ENCODE results near the gene C9orf40. TPM values are rescaled to one million over a fixed set of nuclear protein-coding genes. Genes with fewer than 3 reads are reported as not detected.
A peak's percentile ranks its signal among the peaks of the same experiment; 100 is the strongest.

The C9orf40 gene
- total RNA-seq, 3 donors from 2014 or later (not counting 1 experiment from before 2014, with no cell fraction given), result 1.8 to 3.9 (median 3.6) TPM

- Mint-ChIP-seq H3K9me3 (peaks cover 0 to 3% of the 10 kb centered on the region in 2 donors), H3K27me3 (ENCODE audit: low read depth in 2 of 2) (no peaks in the 10 kb centered on the region), H3K4me1 (peaks cover 44 to 60% of the 10 kb centered on the region in 2 donors), H3K36me3 (no peaks in the 10 kb centered on the region), H3K27ac (peak overlapping the region; percentile 72 to 84), H3K4me3 (peak overlapping the region; percentile 78)
- ATAC-seq (no peak), DNase-seq (no peak)
- Histone ChIP-seq H3K27me3 (ENCODE audit: control insufficient read depth, insufficient read depth, low read length) (no peaks in the 10 kb centered on the region), H3K36me3 (ENCODE audit: control insufficient read depth, insufficient read depth, low read length) (no peaks in the 10 kb centered on the region), H3K4me1 (ENCODE audit: control insufficient read depth, insufficient read depth, low read length) (peaks cover 7% of the 10 kb centered on the region), H3K4me3 (ENCODE audit: low read length) (no peak overlapping the region), H3K9me3 (ENCODE audit: control insufficient read depth, insufficient read depth, low read length) (no peaks in the 10 kb centered on the region), H3K27ac (ENCODE audit: low read length) (no peak overlapping the region)
- TF ChIP-seq CTCF (IDR thresholded peaks at IDR 0.05), result no peak
- intact Hi-C loops (cut with micrococcal nuclease), result loop anchor here (2.0 to 5.0 kb wide), 3 partner anchors 191 to 1809 kb away; partner anchors contain the start of gene ANXA1
- 89% methylated on average over 1 of the region's 1 CpG for WGBS (ENCODE audit: insufficient coverage)
These were observed 8.8 kb upstream of the C9orf40 start for GRCh38 chr9:74961496-74961895.

- ATAC-seq, result peak; percentile 59 to 70 (median 60)
- DNase-seq, result no peak
- H3K4me1 ChIP-seq (ENCODE audit: control insufficient read depth, insufficient read depth, low read length), result peaks cover 7% of the 10 kb centered on the region
- 73% methylated on average over 1 of the region's 2 CpGs for WGBS (ENCODE audit: insufficient coverage)
- H3K9me3 Mint-ChIP-seq, result peaks cover 0 to 3% of the 10 kb centered on the region in 2 donors
- peaks cover 44 to 60% of the 10 kb centered on the region in 2 donors for H3K4me1 Mint-ChIP-seq
- no peaks in the 10 kb centered on the region for H3K27me3 ChIP-seq (ENCODE audit: control insufficient read depth, insufficient read depth, low read length)
- H3K4me3 ChIP-seq (ENCODE audit: low read length), result no peak overlapping the region
- H3K9me3 ChIP-seq (ENCODE audit: control insufficient read depth, insufficient read depth, low read length), result no peaks in the 10 kb centered on the region
- TF ChIP-seq CTCF (IDR thresholded peaks at IDR 0.05), result no peak
- peak overlapping the region; percentile 59 for H3K4me3 Mint-ChIP-seq
- H3K27me3 Mint-ChIP-seq (ENCODE audit: low read depth in 2 of 2), result no peaks in the 10 kb centered on the region
- no peaks in the 10 kb centered on the region for H3K36me3 Mint-ChIP-seq
- H3K36me3 ChIP-seq (ENCODE audit: control insufficient read depth, insufficient read depth, low read length), result no peaks in the 10 kb centered on the region
- H3K27ac ChIP-seq (ENCODE audit: low read length), result no peak overlapping the region
- peak overlapping the region; percentile 72 to 84 for H3K27ac Mint-ChIP-seq
- intact Hi-C loops (cut with micrococcal nuclease), result loop anchor here (2.0 to 5.0 kb wide), 3 partner anchors 192 to 1808 kb away; partner anchors contain the start of gene ANXA1
These were observed 7.8 kb upstream of the C9orf40 start for GRCh38 chr9:74960561-74960960.

GRCh38 chr9:74958587-74958986 lies 5.9 kb upstream of the C9orf40 start:
- peaks cover 40 to 49% of the 10 kb centered on the region in 2 donors for H3K4me1 Mint-ChIP-seq
- intact Hi-C loops (cut with micrococcal nuclease), result no loop called here

More at GRCh38 chr9:74958587-74958986, 5.9 kb upstream of the C9orf40 start:
- TF ChIP-seq CTCF (IDR thresholded peaks at IDR 0.05), result no peak
- DNase-seq, result no peak
- H3K27me3 Mint-ChIP-seq (ENCODE audit: low read depth in 2 of 2), result no peaks in the 10 kb centered on the region
- H3K27ac ChIP-seq (ENCODE audit: low read length), result no peak overlapping the region
- H3K36me3 Mint-ChIP-seq, result no peaks in the 10 kb centered on the region
- no peaks in the 10 kb centered on the region for H3K9me3 ChIP-seq (ENCODE audit: control insufficient read depth, insufficient read depth, low read length)
- H3K4me3 Mint-ChIP-seq, result no peak overlapping the region
- H3K4me1 ChIP-seq (ENCODE audit: control insufficient read depth, insufficient read depth, low read length), result peaks cover 7% of the 10 kb centered on the region
- peak overlapping the region; percentile 33 to 80 for H3K27ac Mint-ChIP-seq
- H3K36me3 ChIP-seq (ENCODE audit: control insufficient read depth, insufficient read depth, low read length), result no peaks in the 10 kb centered on the region
- ATAC-seq, result peak; percentile 19 to 45 (median 39)
- no peaks in the 10 kb centered on the region for H3K27me3 ChIP-seq (ENCODE audit: control insufficient read depth, insufficient read depth, low read length)
- H3K9me3 Mint-ChIP-seq, result peaks cover 0 to 3% of the 10 kb centered on the region in 2 donors
- H3K4me3 ChIP-seq (ENCODE audit: low read length), result no peak overlapping the region

Measured in natural killer cell (primary cell).